HEK293T (cell line): ENCODE measurements around the gene B4GALT5.

Source experiments
- CTCF ChIA-PET: fragments of 350-600 bp; formaldehyde crosslinking; extraction: SDS; loops from one replicate; lab custom pipeline; 2021; ENCODE audit warnings: antibody characterized with exemption, inconsistent platforms; lab: Yijun Ruan, JAX
- POLR2A ChIA-PET: fragments of 350-600 bp; formaldehyde crosslinking; extraction: SDS; loops from one replicate; lab custom pipeline; 2020; ENCODE audit warnings: antibody characterized with exemption, inconsistent platforms; lab: Yijun Ruan, JAX
- DNase-seq: peaks from one replicate; pipeline ENCODE4 v3.0.0; 2012; ENCODE audit warnings: mixed read lengths; ENCODE audit errors: extremely low spot score
- ARNT ChIP-seq: fragments of 450-650 bp; IDR thresholded peaks from 2 replicates; pipeline ENCODE4 v1.6.1; 2017; ENCODE audit warnings: mild to moderate bottlenecking
- BHLHE40 ChIP-seq: fragments of 450-650 bp; IDR thresholded peaks from 2 replicates; pipeline ENCODE4 v1.6.1; 2016; ENCODE audit warnings: mild to moderate bottlenecking, moderate library complexity, borderline replicate concordance
- CTBP1 ChIP-seq: fragments of 450-650 bp; IDR thresholded peaks from 2 replicates; pipeline ENCODE4 v1.6.1; 2016; ENCODE audit warnings: borderline replicate concordance
- ELF4 ChIP-seq: fragments of 450-650 bp; IDR thresholded peaks from 2 replicates; pipeline ENCODE4 v1.6.1; 2017; ENCODE audit warnings: antibody characterized with exemption
- FOXA1 ChIP-seq: fragments of 450-650 bp; IDR thresholded peaks from 2 replicates; pipeline ENCODE4 v1.6.1; 2016; ENCODE audit warnings: mild to moderate bottlenecking
- FOXK2 ChIP-seq: fragments of 450-650 bp; IDR thresholded peaks from 2 replicates; pipeline ENCODE4 v1.6.1; 2016; ENCODE audit warnings: mild to moderate bottlenecking
- FOXM1 ChIP-seq: fragments of 450-650 bp; IDR thresholded peaks from 2 replicates; pipeline ENCODE4 v1.6.1; 2017; ENCODE audit warnings: mild to moderate bottlenecking, borderline replicate concordance
- HDGF ChIP-seq: fragments of 450-650 bp; IDR thresholded peaks from 2 replicates; pipeline ENCODE4 v1.6.1; 2017; ENCODE audit warnings: antibody characterized with exemption, borderline replicate concordance
- L3MBTL2 ChIP-seq: fragments of 450-650 bp; conservative IDR thresholded peaks from 2 replicates; pipeline ENCODE4 v1.6.1; 2016; ENCODE audit warnings: mild to moderate bottlenecking
- LEF1 ChIP-seq: fragments of 450-650 bp; IDR thresholded peaks from 2 replicates; pipeline ENCODE4 v1.6.1; 2017; ENCODE audit warnings: mild to moderate bottlenecking, borderline replicate concordance
- NFRKB ChIP-seq: fragments of 450-650 bp; IDR thresholded peaks from 2 replicates; pipeline ENCODE4 v1.6.1; 2016; ENCODE audit warnings: mild to moderate bottlenecking, moderate library complexity
- PKNOX1 ChIP-seq: fragments of 450-650 bp; IDR thresholded peaks from 2 replicates; pipeline ENCODE4 v1.6.1; 2016
- SP1 ChIP-seq: fragments of 450-650 bp; IDR thresholded peaks from 2 replicates; pipeline ENCODE4 v1.6.1; 2017
- SUZ12 ChIP-seq: fragments of 450-650 bp; IDR thresholded peaks from 2 replicates; pipeline ENCODE4 v1.6.1; 2016; ENCODE audit warnings: mild to moderate bottlenecking
- TARDBP ChIP-seq: fragments of 450-650 bp; IDR thresholded peaks from 2 replicates; pipeline ENCODE4 v1.6.1; 2016
- ZNF384 ChIP-seq: fragments of 450-650 bp; IDR thresholded peaks from 2 replicates; pipeline ENCODE4 v1.6.1; 2016

Gene B4GALT5

GRCh38 chr20:49660912-49661311 lies 52.8 kb downstream of the B4GALT5 start:
- ChIA-PET CTCF (no interaction called here), POLR2A (no interaction called here)
- TF ChIP-seq PKNOX1 (no peak), NFRKB (no peak), L3MBTL2 (no peak), FOXM1 (no peak)
- DNase-seq: no peak

- DNase-seq: no peak
- ChIA-PET CTCF (no interaction called here), POLR2A (no interaction called here)
- TF ChIP-seq NFRKB (no peak), HDGF (no peak), SP1 (no peak), FOXA1 (no peak), L3MBTL2 (no peak), FOXK2 (no peak)
Measured at GRCh38 chr20:49659056-49659455, 54.6 kb downstream of the B4GALT5 start.

- ChIA-PET POLR2A (no interaction called here), CTCF (no interaction called here)
- DNase-seq: no peak
- no peak for TF ChIP-seq ARNT
- no peak for TF ChIP-seq SUZ12
- TF ChIP-seq SP1: no peak
- TF ChIP-seq ELF4: no peak
- TF ChIP-seq ZNF384: no peak
- no peak for TF ChIP-seq FOXM1
- TF ChIP-seq NFRKB: no peak
- no peak for TF ChIP-seq PKNOX1
- no peak for TF ChIP-seq LEF1
- TF ChIP-seq FOXK2: no peak
- no peak for TF ChIP-seq L3MBTL2
- no peak for TF ChIP-seq BHLHE40
- TF ChIP-seq HDGF: no peak
- no peak for TF ChIP-seq CTBP1
- TF ChIP-seq TARDBP: no peak
- no peak for TF ChIP-seq FOXA1
Measured at GRCh38 chr20:49658508-49658907, 55.2 kb downstream of the B4GALT5 start.

GRCh38 chr20:49657118-49657901 lies 56.4 kb downstream of the B4GALT5 start:
- DNase-seq: no peak
- POLR2A ChIA-PET: no interaction called here
- TF ChIP-seq FOXA1 (no peak), LEF1 (no peak), SP1 (no peak), ARNT (no peak), ZNF384 (no peak), NFRKB (no peak), ELF4 (no peak), BHLHE40 (no peak), SUZ12 (no peak), FOXM1 (no peak), TARDBP (no peak), PKNOX1 (no peak), FOXK2 (no peak), L3MBTL2 (no peak), HDGF (no peak), CTBP1 (no peak)
- CTCF ChIA-PET: no interaction called here

- DNase-seq: no peak
- ChIA-PET POLR2A (no interaction called here), CTCF (no interaction called here)
- TF ChIP-seq FOXA1: no peak
- no peak for TF ChIP-seq HDGF
- TF ChIP-seq ELF4: no peak
- no peak for TF ChIP-seq NFRKB
- no peak for TF ChIP-seq TARDBP
- TF ChIP-seq SP1: no peak
- TF ChIP-seq PKNOX1: no peak
- no peak for TF ChIP-seq ZNF384
- TF ChIP-seq LEF1: no peak
- no peak for TF ChIP-seq ARNT
- TF ChIP-seq CTBP1: no peak
- no peak for TF ChIP-seq FOXK2
- TF ChIP-seq L3MBTL2: no peak
- TF ChIP-seq BHLHE40: no peak
- no peak for TF ChIP-seq SUZ12
- TF ChIP-seq FOXM1: no peak
Measured at GRCh38 chr20:49656304-49656703, 57.4 kb downstream of the B4GALT5 start.

- CTCF ChIA-PET: no interaction called here
- no peak for TF ChIP-seq LEF1
- POLR2A ChIA-PET: no interaction called here
- no peak for DNase-seq
Measured at GRCh38 chr20:49653925-49654434, 59.7 kb downstream of the B4GALT5 start.
